ENCODE data around the gene CHPT1.

DNA sequence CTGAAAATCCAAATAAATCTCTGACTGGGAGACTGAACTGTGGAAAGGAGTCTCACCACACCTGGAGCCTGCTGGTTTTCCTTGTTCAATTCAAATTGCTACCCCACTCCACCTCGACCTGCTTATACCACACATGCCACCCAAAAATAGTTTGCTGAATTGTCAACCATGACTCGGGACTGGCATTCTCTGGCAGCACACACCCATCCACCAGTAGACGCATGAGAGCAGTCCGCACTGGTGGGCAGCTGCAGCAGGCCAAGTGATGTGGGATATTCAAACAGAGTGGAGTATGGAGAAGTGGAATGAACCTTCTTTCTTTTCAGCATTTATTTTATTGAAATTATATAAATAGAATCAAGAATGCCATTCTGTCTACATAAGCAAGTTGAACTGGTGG, 80.5 kb downstream of the CHPT1 start:
- TF ChIP-seq CTCF (IDR thresholded peaks at IDR 0.05) (no peak), POLR2A (IDR thresholded peaks at IDR 0.05) (no peak)
